A172 (cell line): ENCODE data around the gene OR9A2. TPM values are rescaled to one million over a fixed set of nuclear protein-coding genes. Genes with fewer than 3 reads are reported as not detected.

Source experiments
- total RNA-seq: library from RNA; depleted of rRNA; stranded (reverse); fragments of >200 nt; shearing (Covaris generic); gene quantifications from 2 replicates; pipeline ENCODE4 v1.2.3, GENCODE V29; 2014; rRNA removed

The OR9A2 gene
- total RNA-seq, 1 experiment from 2014 or later, result not detected

Other genes with a start within 250 kb of the OR9A2 start
- 2.0 and 2.7 TPM in 2 replicates for gene EPHB6, start 172.1 kb downstream of the OR9A2 start, total RNA-seq
- not detected in 2 replicates for gene TRPV6, start 141.4 kb downstream of the OR9A2 start, total RNA-seq
- gene TRPV5, start 93.4 kb downstream of the OR9A2 start, total RNA-seq, result 0.22 TPM in 1 of 2 replicates, not detected in the other
- gene LLCFC1, start 87.6 kb downstream of the OR9A2 start, total RNA-seq, result not detected in 2 replicates
- gene KEL, start 64.8 kb downstream of the OR9A2 start, total RNA-seq, result 0.46 TPM in 1 of 2 replicates, not detected in the other
- not detected in 2 replicates for gene OR6V1, start 25.2 kb upstream of the OR9A2 start, total RNA-seq
- gene PIP, start 104.9 kb upstream of the OR9A2 start, total RNA-seq, result not detected in 2 replicates
- gene TAS2R39, start 156.3 kb upstream of the OR9A2 start, total RNA-seq, result not detected in 2 replicates
- gene TAS2R40, start 194.9 kb upstream of the OR9A2 start, total RNA-seq, result not detected in 2 replicates
- 93.3 and 106 TPM in 2 replicates for gene GSTK1, start 236.3 kb upstream of the OR9A2 start, total RNA-seq